RWPE2 (cell line): Measurements from ENCODE around the gene ATG101.

Experiments used
- ATAC-seq: fragments of 200-7000 bp; cut with Tn5 transposase; 3 replicates; pipeline ENCODE4 v1.9.1; 2021; ENCODE audit warnings: low read depth
- DNase-seq: peaks from one replicate; pipeline ENCODE4 v3.0.0-alpha.2; 2020; ENCODE audit warnings: low spot score
- H3K27ac ChIP-seq: fragments of 450-650 bp; 2 replicates; pipeline ENCODE4 v1.5.1; 2017; ENCODE audit warnings: mild to moderate bottlenecking; ENCODE audit not compliant: poor library complexity, severe bottlenecking
- H3K27me3 ChIP-seq: fragments of 250-450 bp; sonication (Bioruptor Pico); 2 replicates; pipeline ENCODE4 v1.5.1; 2021; ENCODE audit warnings: mild to moderate bottlenecking, moderate library complexity; ENCODE audit not compliant: insufficient read depth, poor library complexity, severe bottlenecking
- H3K36me3 ChIP-seq: fragments of 250-450 bp; sonication (Bioruptor Pico); 2 replicates; pipeline ENCODE4 v1.5.1; 2020; ENCODE audit warnings: low read depth, mild to moderate bottlenecking, moderate library complexity
- H3K4me1 ChIP-seq: fragments of 250-450 bp; sonication (Bioruptor Pico); 2 replicates; pipeline ENCODE4 v1.5.1; 2021; ENCODE audit warnings: mild to moderate bottlenecking, moderate library complexity; ENCODE audit not compliant: insufficient read depth, poor library complexity, severe bottlenecking
- H3K4me3 ChIP-seq: fragments of 250-450 bp; sonication (Bioruptor Pico); 2 replicates; pipeline ENCODE4 v1.5.1; 2021; ENCODE audit warnings: mild to moderate bottlenecking, moderate library complexity; ENCODE audit not compliant: severe bottlenecking
- H3K9me3 ChIP-seq: fragments of 250-450 bp; sonication (Bioruptor Pico); 2 replicates; pipeline ENCODE4 v1.5.1; 2021; ENCODE audit warnings: mild to moderate bottlenecking, moderate library complexity; ENCODE audit not compliant: severe bottlenecking
- CTCF ChIP-seq: fragments of 450-650 bp; IDR thresholded peaks from one replicate; pipeline ENCODE4 v1.5.1; 2017; ENCODE audit warnings: mild to moderate bottlenecking, moderate library complexity; ENCODE audit not compliant: poor library complexity, severe bottlenecking

ATG101 gene

GRCh38 chr12:52081263-52081733 lies 11.5 kb downstream of the ATG101 start:
- ATAC-seq (no peak), DNase-seq (no peak)
- H3K4me1 ChIP-seq: no peaks in the 10 kb centered on the region
- no peaks in the 10 kb centered on the region for H3K9me3 ChIP-seq
- H3K36me3 ChIP-seq: peaks cover 9% of the 10 kb centered on the region
- H3K4me3 ChIP-seq: no peak overlapping the region
- H3K27ac ChIP-seq: no peak overlapping the region
- no peaks in the 10 kb centered on the region for H3K27me3 ChIP-seq
- no peak for TF ChIP-seq CTCF

GRCh38 chr12:52082026-52082668 lies 12.4 kb downstream of the ATG101 start:
- Histone ChIP-seq H3K36me3 (peaks cover under 1% of the 10 kb centered on the region; the same call in 1 of the 2 replicates), H3K4me1 (no peaks in the 10 kb centered on the region), H3K27me3 (no peaks in the 10 kb centered on the region), H3K27ac (no peak overlapping the region), H3K9me3 (no peaks in the 10 kb centered on the region), H3K4me3 (no peak overlapping the region)
- DNase-seq: no peak
- ATAC-seq: no peak
- no peak for TF ChIP-seq CTCF

GRCh38 chr12:52082669-52082987 lies 12.8 kb downstream of the ATG101 start:
- H3K36me3 ChIP-seq: no peaks in the 10 kb centered on the region
- no peaks in the 10 kb centered on the region for H3K27me3 ChIP-seq
- TF ChIP-seq CTCF: no peak
- ATAC-seq (no peak), DNase-seq (no peak)
- H3K4me1 ChIP-seq: no peaks in the 10 kb centered on the region
- no peak overlapping the region for H3K27ac ChIP-seq
- no peak overlapping the region for H3K4me3 ChIP-seq
- H3K9me3 ChIP-seq: no peaks in the 10 kb centered on the region

- Histone ChIP-seq H3K36me3 (no peaks in the 10 kb centered on the region), H3K27me3 (no peaks in the 10 kb centered on the region), H3K9me3 (no peaks in the 10 kb centered on the region), H3K4me1 (no peaks in the 10 kb centered on the region), H3K4me3 (no peak overlapping the region), H3K27ac (no peak overlapping the region)
- peak; percentile 97 for TF ChIP-seq CTCF
- peak; percentile 50 for ATAC-seq
- no peak for DNase-seq
These were observed 13.3 kb downstream of the ATG101 start for GRCh38 chr12:52082988-52083637.

GRCh38 chr12:52083638-52083996 lies 13.8 kb downstream of the ATG101 start:
- Histone ChIP-seq H3K4me3 (no peak overlapping the region), H3K27me3 (no peaks in the 10 kb centered on the region), H3K9me3 (no peaks in the 10 kb centered on the region), H3K36me3 (no peaks in the 10 kb centered on the region), H3K4me1 (no peaks in the 10 kb centered on the region), H3K27ac (no peak overlapping the region)
- ATAC-seq: no peak
- TF ChIP-seq CTCF: peak; percentile 77
- DNase-seq: no peak
